ENCODE data around the gene SLIT1. TPM values are rescaled to one million over a fixed set of nuclear protein-coding genes. Genes with fewer than 3 reads are reported as not detected.
"Not testable (repeated sequence)": the region's sequence is repeated elsewhere in the genome, so short reads cannot be mapped to it uniquely, and the experiment has no call there.

The SLIT1 gene
- total RNA-seq, 1 experiment from 2014 or later: not detected

DNA sequence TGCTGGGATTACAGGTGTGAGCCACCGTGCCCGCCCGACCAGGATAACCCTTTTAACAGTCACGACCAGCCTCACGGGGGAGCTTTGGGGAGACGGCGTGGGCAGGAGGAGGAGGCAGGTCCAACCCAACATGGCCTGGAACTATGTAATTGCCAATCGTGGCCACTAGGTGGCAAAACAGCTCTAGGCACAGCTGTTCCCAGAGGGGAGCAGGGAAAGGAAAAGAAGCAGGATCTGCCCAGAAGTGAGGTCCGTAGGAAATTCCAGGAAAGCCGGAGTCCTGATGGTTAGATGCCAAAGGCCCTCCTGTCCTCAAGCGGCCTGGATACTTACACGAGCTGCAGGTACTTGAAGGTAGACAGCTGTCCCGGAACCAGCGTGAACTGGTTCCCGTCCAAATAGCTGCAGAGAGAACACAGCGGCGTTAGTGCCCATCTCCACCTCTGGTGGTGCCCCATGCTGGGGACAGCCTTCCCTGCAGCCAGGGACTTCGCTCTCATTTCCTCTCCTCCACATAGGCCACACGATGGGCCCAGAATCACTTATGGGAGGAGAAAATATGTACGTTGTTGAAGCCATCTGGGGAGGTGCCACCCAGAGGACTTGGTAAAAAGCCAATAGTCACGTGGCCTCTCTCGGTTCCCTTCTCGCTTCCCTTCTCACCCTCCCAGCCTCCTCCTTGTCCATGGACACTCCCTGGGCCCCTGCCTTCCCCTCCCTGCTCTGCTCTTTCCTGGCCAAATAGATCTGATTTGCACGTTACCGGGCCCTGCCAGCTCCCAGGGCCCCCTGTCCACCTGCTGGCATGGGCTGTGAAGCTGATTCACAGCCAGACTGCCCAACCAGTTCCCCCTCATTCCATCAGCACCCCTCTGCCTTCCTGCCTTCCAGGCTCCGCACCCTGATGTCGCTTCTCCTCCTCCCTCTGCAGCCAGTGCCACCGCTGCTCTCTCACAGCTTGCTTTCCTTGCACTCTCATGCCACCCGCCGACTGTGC is 148.1 kb downstream of the SLIT1 start:
- peaks cover 9% of the 10 kb centered on the region for H3K4me1 Mint-ChIP-seq (ENCODE audit: insufficient read depth, unreplicated experiment)
- H3K36me3 Mint-ChIP-seq (ENCODE audit: insufficient read depth, unreplicated experiment): no peaks in the 10 kb centered on the region
- DNase-seq (ENCODE audit: unreplicated experiment): peak; percentile 89
- ChIA-PET CTCF (interaction anchor here (0.6 to 6.4 kb wide), 56 partner anchors 8 to 1471 kb away, joined by 3 to 111 read pairs (median 5); no protein-coding TSS in a partner anchor), POLR2A (interaction anchor here (0.6 to 1.3 kb wide), 3 partner anchors 173 to 254 kb away, joined by 3 to 4 read pairs (median 3); partner anchors contain the start of gene ARHGAP19)
- H3K4me3 Mint-ChIP-seq (ENCODE audit: unreplicated experiment): peak overlapping the region; percentile 50
- intact Hi-C loops (cut with micrococcal nuclease): loop anchor here (1.0 to 10.0 kb wide), 5 partner anchors 35 to 393 kb away; no protein-coding TSS in a partner anchor
- peaks cover 20% of the 10 kb centered on the region for H3K27me3 Mint-ChIP-seq (ENCODE audit: insufficient read depth, unreplicated experiment)
- no peak overlapping the region for H3K27ac Mint-ChIP-seq (ENCODE audit: low read depth, unreplicated experiment)
- TF ChIP-seq, protein P1, sequence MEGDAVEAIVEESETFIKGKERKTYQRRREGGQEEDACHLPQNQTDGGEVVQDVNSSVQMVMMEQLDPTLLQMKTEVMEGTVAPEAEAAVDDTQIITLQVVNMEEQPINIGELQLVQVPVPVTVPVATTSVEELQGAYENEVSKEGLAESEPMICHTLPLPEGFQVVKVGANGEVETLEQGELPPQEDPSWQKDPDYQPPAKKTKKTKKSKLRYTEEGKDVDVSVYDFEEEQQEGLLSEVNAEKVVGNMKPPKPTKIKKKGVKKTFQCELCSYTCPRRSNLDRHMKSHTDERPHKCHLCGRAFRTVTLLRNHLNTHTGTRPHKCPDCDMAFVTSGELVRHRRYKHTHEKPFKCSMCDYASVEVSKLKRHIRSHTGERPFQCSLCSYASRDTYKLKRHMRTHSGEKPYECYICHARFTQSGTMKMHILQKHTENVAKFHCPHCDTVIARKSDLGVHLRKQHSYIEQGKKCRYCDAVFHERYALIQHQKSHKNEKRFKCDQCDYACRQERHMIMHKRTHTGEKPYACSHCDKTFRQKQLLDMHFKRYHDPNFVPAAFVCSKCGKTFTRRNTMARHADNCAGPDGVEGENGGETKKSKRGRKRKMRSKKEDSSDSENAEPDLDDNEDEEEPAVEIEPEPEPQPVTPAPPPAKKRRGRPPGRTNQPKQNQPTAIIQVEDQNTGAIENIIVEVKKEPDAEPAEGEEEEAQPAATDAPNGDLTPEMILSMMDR (IDR thresholded peaks at IDR 0.05; ENCODE audit: unreplicated experiment): peak; percentile 83
- no peaks in the 10 kb centered on the region for H3K9me3 Mint-ChIP-seq (ENCODE audit: unreplicated experiment)
- BruUV-seq (replicated peaks): no TSS peak

DNA sequence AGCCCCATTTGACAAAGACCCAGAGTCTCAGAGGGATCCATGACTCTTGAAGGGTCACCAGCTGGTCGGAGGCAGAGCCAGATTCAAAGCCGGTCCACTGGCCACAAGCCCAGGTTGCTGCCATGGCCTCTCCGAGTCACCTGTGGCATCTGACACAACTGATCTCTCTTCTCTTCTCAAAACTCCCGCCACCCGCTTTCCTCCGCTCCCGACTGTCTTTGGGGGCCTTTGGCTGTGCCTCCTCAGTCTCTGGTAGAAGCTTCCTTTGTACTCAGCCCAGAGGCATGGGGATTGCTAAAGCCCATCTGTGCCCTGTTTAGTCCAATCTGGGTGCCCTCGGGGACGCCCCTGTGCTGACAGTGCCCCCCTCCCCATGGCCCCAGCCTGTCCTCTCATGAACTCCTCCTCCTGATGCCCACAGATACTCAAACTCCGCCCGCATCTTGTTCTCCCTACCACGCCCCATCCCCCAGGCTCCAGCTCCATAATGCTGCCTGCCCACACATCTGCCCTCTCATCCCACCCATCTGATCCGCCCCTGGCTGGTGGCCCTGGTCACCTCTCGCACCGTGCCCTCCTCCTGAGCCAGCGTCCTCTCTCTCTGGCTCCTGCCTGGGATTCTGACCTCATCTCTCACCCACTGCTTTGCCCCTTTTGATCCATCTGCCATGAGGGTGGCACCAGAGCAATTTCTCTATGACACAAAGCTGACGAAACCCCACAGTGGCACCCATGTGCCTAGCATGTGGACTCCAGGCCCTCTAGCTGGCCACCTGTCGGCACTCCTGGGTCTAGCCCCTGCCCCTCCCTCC is 150.6 kb downstream of the SLIT1 start:
- no TSS peak for BruUV-seq (replicated peaks)
- Mint-ChIP-seq H3K4me1 (ENCODE audit: insufficient read depth, unreplicated experiment) (peaks cover 9% of the 10 kb centered on the region), H3K4me3 (ENCODE audit: unreplicated experiment) (no peak overlapping the region), H3K27ac (ENCODE audit: low read depth, unreplicated experiment) (no peak overlapping the region), H3K27me3 (ENCODE audit: insufficient read depth, unreplicated experiment) (peaks cover 20% of the 10 kb centered on the region), H3K36me3 (ENCODE audit: insufficient read depth, unreplicated experiment) (no peaks in the 10 kb centered on the region), H3K9me3 (ENCODE audit: unreplicated experiment) (no peaks in the 10 kb centered on the region)
- intact Hi-C loops (cut with micrococcal nuclease): loop anchor here (10.0 kb wide), 1 partner anchor 390 kb away; no protein-coding TSS in a partner anchor
- ChIA-PET POLR2A (no interaction called here), CTCF (interaction anchor here (0.6 to 6.4 kb wide), 15 partner anchors 9 to 664 kb away, joined by 3 to 111 read pairs (median 9); no protein-coding TSS in a partner anchor)
- no peak for DNase-seq (ENCODE audit: unreplicated experiment)
- TF ChIP-seq, protein P1 (IDR thresholded peaks at IDR 0.05; ENCODE audit: unreplicated experiment): no peak

DNA sequence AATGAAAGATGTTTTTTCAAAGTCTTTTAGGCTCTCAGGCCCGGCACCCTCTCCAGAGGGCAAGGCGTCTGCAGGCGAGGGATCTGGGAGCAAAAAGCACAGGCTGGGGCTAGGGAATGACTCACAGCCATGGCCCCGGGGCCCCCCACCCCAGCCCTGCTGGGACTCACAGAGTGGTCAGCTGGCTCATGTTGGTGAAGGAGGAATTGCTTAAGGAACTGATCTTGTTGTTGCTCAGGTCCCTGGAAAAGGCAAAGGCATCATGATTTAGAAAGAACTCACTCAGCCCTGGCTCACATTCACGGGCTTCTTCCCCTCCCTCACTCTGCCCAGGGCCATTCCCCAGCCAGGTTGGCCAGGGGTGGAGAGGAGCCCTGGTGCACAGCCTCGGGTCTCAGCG is 151.5 kb downstream of the SLIT1 start:
- ChIA-PET CTCF (interaction anchor here (0.6 to 4.0 kb wide), 6 partner anchors 9 to 200 kb away, joined by 3 to 26 read pairs (median 3); no protein-coding TSS in a partner anchor), POLR2A (no interaction called here)
- H3K27me3 Mint-ChIP-seq (ENCODE audit: insufficient read depth, unreplicated experiment): peaks cover 20% of the 10 kb centered on the region

DNA sequence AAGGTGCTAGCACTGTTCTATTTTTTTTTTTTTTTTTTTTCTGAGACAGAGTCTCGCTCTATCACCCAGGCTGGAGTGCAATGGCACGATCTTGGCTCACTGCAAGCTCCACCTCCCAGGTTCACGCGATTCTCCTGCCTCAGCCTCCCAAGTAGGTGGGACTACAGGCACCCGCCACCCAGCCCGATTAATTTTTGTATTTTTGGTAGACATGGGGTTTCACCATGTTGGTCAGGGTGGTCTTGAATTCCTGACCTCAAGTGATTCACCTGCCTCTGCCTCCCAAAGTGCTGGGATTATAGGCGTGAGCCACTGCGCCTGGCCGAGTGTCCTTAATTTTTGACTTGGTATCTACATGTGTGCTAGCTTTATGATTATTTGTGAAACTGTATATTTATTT is 151.9 kb downstream of the SLIT1 start:
- POLR2A ChIA-PET; DNase-seq (ENCODE audit: unreplicated experiment); BruUV-seq (replicated peaks); H3K4me1 Mint-ChIP-seq (ENCODE audit: insufficient read depth, unreplicated experiment); H3K9me3 Mint-ChIP-seq (ENCODE audit: unreplicated experiment); H3K27ac Mint-ChIP-seq (ENCODE audit: low read depth, unreplicated experiment); H3K4me3 Mint-ChIP-seq (ENCODE audit: unreplicated experiment); H3K36me3 Mint-ChIP-seq (ENCODE audit: insufficient read depth, unreplicated experiment): not testable (repeated sequence)
- CTCF ChIA-PET: interaction anchor here (0.6 to 2.4 kb wide), 6 partner anchors 9 to 177 kb away, joined by 3 to 12 read pairs (median 3); no protein-coding TSS in a partner anchor
- peaks cover 20% of the 10 kb centered on the region for H3K27me3 Mint-ChIP-seq (ENCODE audit: insufficient read depth, unreplicated experiment)
- intact Hi-C loops (cut with micrococcal nuclease): loop anchor here (10.0 kb wide), 1 partner anchor 389 kb away; no protein-coding TSS in a partner anchor

More for the DNA sequence above, 151.5 kb downstream of the SLIT1 start:
- Mint-ChIP-seq H3K27ac (ENCODE audit: low read depth, unreplicated experiment) (no peak overlapping the region), H3K9me3 (ENCODE audit: unreplicated experiment) (no peaks in the 10 kb centered on the region), H3K4me3 (ENCODE audit: unreplicated experiment) (no peak overlapping the region), H3K36me3 (ENCODE audit: insufficient read depth, unreplicated experiment) (no peaks in the 10 kb centered on the region), H3K4me1 (ENCODE audit: insufficient read depth, unreplicated experiment) (peaks cover 9% of the 10 kb centered on the region)
- TF ChIP-seq, protein P1 (IDR thresholded peaks at IDR 0.05; ENCODE audit: unreplicated experiment): no peak
- BruUV-seq (replicated peaks): no TSS peak
- DNase-seq (ENCODE audit: unreplicated experiment): no peak
- intact Hi-C loops (cut with micrococcal nuclease): loop anchor here (10.0 kb wide), 1 partner anchor 390 kb away; no protein-coding TSS in a partner anchor

All from MCF 10A (cell line).